ENCODE measurements around the gene CXorf38.

The CXorf38 gene

GRCh38 chrX:40647307-40648197 lies at the start of gene CXorf38:
TSS of gene CXorf38 (minus strand) at chrX:40647561. CDS start at chrX:40647520, 41 bp downstream.
- in situ Hi-C loops (cut with MboI; ENCODE audit: low sequenced_read_pairs): no loop called here
- DNase-seq (ENCODE audit: low spot score in 2 of 2): peak; percentile 87 to 97
- H3K36me3 ChIP-seq (replicated peaks): peaks cover 21% of the 10 kb centered on the region
- no peaks in the 10 kb centered on the region for H3K9me3 ChIP-seq
- peak within 1 kb of the TSS; percentile 66 for H3K4me3 ChIP-seq
- H3K27me3 ChIP-seq (ENCODE audit: low read depth): no peaks in the 10 kb centered on the region
- peaks cover 22% of the 10 kb centered on the region for H3K4me1 ChIP-seq

- Histone ChIP-seq H3K36me3 (replicated peaks) (peaks cover 68% of the 10 kb centered on the region), H3K4me3 (no peak overlapping the region), H3K9me3 (no peaks in the 10 kb centered on the region), H3K27me3 (ENCODE audit: low read depth) (no peaks in the 10 kb centered on the region), H3K4me1 (no peaks in the 10 kb centered on the region)
- in situ Hi-C loops (cut with MboI; ENCODE audit: low sequenced_read_pairs): no loop called here
- no peak for DNase-seq (ENCODE audit: low spot score in 2 of 2)
Measured at GRCh38 chrX:40694802-40695201, 47.4 kb upstream of the CXorf38 start.

GRCh38 chrX:40688929-40689328 lies 41.6 kb upstream of the CXorf38 start:
- DNase-seq (ENCODE audit: low spot score in 2 of 2): no peak
- Histone ChIP-seq H3K4me3 (no peak overlapping the region), H3K27me3 (ENCODE audit: low read depth) (no peaks in the 10 kb centered on the region), H3K9me3 (no peaks in the 10 kb centered on the region), H3K36me3 (replicated peaks) (peaks cover 79% of the 10 kb centered on the region), H3K4me1 (no peaks in the 10 kb centered on the region)
- in situ Hi-C loops (cut with MboI; ENCODE audit: low sequenced_read_pairs): no loop called here

- no peaks in the 10 kb centered on the region for H3K9me3 ChIP-seq
- no peak for DNase-seq (ENCODE audit: low spot score in 2 of 2)
Measured at GRCh38 chrX:40687169-40687568, 39.8 kb upstream of the CXorf38 start.

GRCh38 chrX:40685362-40685918 lies 38.1 kb upstream of the CXorf38 start:
- in situ Hi-C loops (cut with MboI; ENCODE audit: low sequenced_read_pairs): no loop called here
- DNase-seq (ENCODE audit: low spot score in 2 of 2): no peak
- no peaks in the 10 kb centered on the region for H3K27me3 ChIP-seq (ENCODE audit: low read depth)
- H3K4me1 ChIP-seq: no peaks in the 10 kb centered on the region
- peaks cover 80% of the 10 kb centered on the region for H3K36me3 ChIP-seq (replicated peaks)
- no peak overlapping the region for H3K4me3 ChIP-seq
- no peaks in the 10 kb centered on the region for H3K9me3 ChIP-seq

More at GRCh38 chrX:40687169-40687568, 39.8 kb upstream of the CXorf38 start:
- Histone ChIP-seq H3K4me1 (no peaks in the 10 kb centered on the region), H3K4me3 (no peak overlapping the region), H3K27me3 (ENCODE audit: low read depth) (no peaks in the 10 kb centered on the region), H3K36me3 (replicated peaks) (peaks cover 75% of the 10 kb centered on the region)
- in situ Hi-C loops (cut with MboI; ENCODE audit: low sequenced_read_pairs): no loop called here

- Histone ChIP-seq H3K36me3 (replicated peaks) (peaks cover 83% of the 10 kb centered on the region), H3K4me1 (no peaks in the 10 kb centered on the region), H3K9me3 (no peaks in the 10 kb centered on the region), H3K4me3 (no peak overlapping the region), H3K27me3 (ENCODE audit: low read depth) (no peaks in the 10 kb centered on the region)
- DNase-seq (ENCODE audit: low spot score in 2 of 2): no peak
- in situ Hi-C loops (cut with MboI; ENCODE audit: low sequenced_read_pairs): no loop called here
Measured at GRCh38 chrX:40684092-40684491, 36.7 kb upstream of the CXorf38 start.

GRCh38 chrX:40683245-40683644 lies 35.9 kb upstream of the CXorf38 start:
- Histone ChIP-seq H3K9me3 (no peaks in the 10 kb centered on the region), H3K4me3 (no peak overlapping the region), H3K27me3 (ENCODE audit: low read depth) (no peaks in the 10 kb centered on the region), H3K36me3 (replicated peaks) (peaks cover 79% of the 10 kb centered on the region), H3K4me1 (no peaks in the 10 kb centered on the region)
- in situ Hi-C loops (cut with MboI; ENCODE audit: low sequenced_read_pairs): no loop called here
- DNase-seq (ENCODE audit: low spot score in 2 of 2): no peak

- Histone ChIP-seq H3K27me3 (ENCODE audit: low read depth) (no peaks in the 10 kb centered on the region), H3K4me3 (no peak overlapping the region), H3K9me3 (no peaks in the 10 kb centered on the region), H3K4me1 (no peaks in the 10 kb centered on the region), H3K36me3 (replicated peaks) (peaks cover 92% of the 10 kb centered on the region)
- no peak for DNase-seq (ENCODE audit: low spot score in 2 of 2)
- in situ Hi-C loops (cut with MboI; ENCODE audit: low sequenced_read_pairs): loop anchor here (25.0 kb wide), 1 partner anchor 491 kb away; no protein-coding TSS in a partner anchor
Measured at GRCh38 chrX:40671126-40671525, 23.8 kb upstream of the CXorf38 start.

- in situ Hi-C loops (cut with MboI; ENCODE audit: low sequenced_read_pairs): loop anchor here (25.0 kb wide), 1 partner anchor 498 kb away; no protein-coding TSS in a partner anchor
- Histone ChIP-seq H3K4me3 (no peak overlapping the region), H3K9me3 (no peaks in the 10 kb centered on the region), H3K4me1 (no peaks in the 10 kb centered on the region; the same call in 1 of the 2 replicates), H3K27me3 (ENCODE audit: low read depth) (no peaks in the 10 kb centered on the region), H3K36me3 (replicated peaks) (peaks cover 85% of the 10 kb centered on the region)
- DNase-seq (ENCODE audit: low spot score in 2 of 2): peak in 1 of 2 experiments; percentile 16
Measured at GRCh38 chrX:40663880-40664630, 16.7 kb upstream of the CXorf38 start.

- no peak for DNase-seq (ENCODE audit: low spot score in 2 of 2)
- H3K4me1 ChIP-seq: no peaks in the 10 kb centered on the region; the same call in 1 of the 2 replicates
- in situ Hi-C loops (cut with MboI; ENCODE audit: low sequenced_read_pairs): loop anchor here (25.0 kb wide), 1 partner anchor 499 kb away; no protein-coding TSS in a partner anchor
- no peaks in the 10 kb centered on the region for H3K27me3 ChIP-seq (ENCODE audit: low read depth)
- H3K9me3 ChIP-seq: no peaks in the 10 kb centered on the region
- H3K36me3 ChIP-seq (replicated peaks): peaks cover 80% of the 10 kb centered on the region
- H3K4me3 ChIP-seq: no peak overlapping the region
Measured at GRCh38 chrX:40663078-40663740, 15.8 kb upstream of the CXorf38 start.

- H3K4me1 ChIP-seq: no peaks in the 10 kb centered on the region; the same call in 1 of the 2 replicates
- DNase-seq (ENCODE audit: low spot score in 2 of 2): no peak
- in situ Hi-C loops (cut with MboI; ENCODE audit: low sequenced_read_pairs): loop anchor here (25.0 kb wide), 1 partner anchor 501 kb away; no protein-coding TSS in a partner anchor
- H3K4me3 ChIP-seq: no peak overlapping the region
- H3K36me3 ChIP-seq (replicated peaks): peaks cover 77% of the 10 kb centered on the region
- H3K9me3 ChIP-seq: no peaks in the 10 kb centered on the region
- H3K27me3 ChIP-seq (ENCODE audit: low read depth): no peaks in the 10 kb centered on the region
Measured at GRCh38 chrX:40661489-40661888, 14.1 kb upstream of the CXorf38 start.

- in situ Hi-C loops (cut with MboI; ENCODE audit: low sequenced_read_pairs): loop anchor here (25.0 kb wide), 1 partner anchor 502 kb away; no protein-coding TSS in a partner anchor
- H3K4me3 ChIP-seq: no peak overlapping the region
- DNase-seq (ENCODE audit: low spot score in 2 of 2): no peak
Measured at GRCh38 chrX:40660381-40660780, 13.0 kb upstream of the CXorf38 start.

GRCh38 chrX:40653535-40653934 lies 6.2 kb upstream of the CXorf38 start:
- in situ Hi-C loops (cut with MboI; ENCODE audit: low sequenced_read_pairs): loop anchor here (25.0 kb wide), 1 partner anchor 509 kb away; no protein-coding TSS in a partner anchor
- H3K9me3 ChIP-seq: no peaks in the 10 kb centered on the region
- no peaks in the 10 kb centered on the region for H3K27me3 ChIP-seq (ENCODE audit: low read depth)
- no peak for DNase-seq (ENCODE audit: low spot score in 2 of 2)
- peaks cover 52% of the 10 kb centered on the region for H3K36me3 ChIP-seq (replicated peaks)
- H3K4me1 ChIP-seq: no peaks in the 10 kb centered on the region
- no peak overlapping the region for H3K4me3 ChIP-seq

More at GRCh38 chrX:40660381-40660780, 13.0 kb upstream of the CXorf38 start:
- Histone ChIP-seq H3K36me3 (replicated peaks) (peaks cover 76% of the 10 kb centered on the region), H3K27me3 (ENCODE audit: low read depth) (no peaks in the 10 kb centered on the region), H3K9me3 (no peaks in the 10 kb centered on the region), H3K4me1 (no peaks in the 10 kb centered on the region; the same call in 1 of the 2 replicates)

Measured in HAP-1 (cell line).